ENCODE results near the gene CD48. TPM values are rescaled to one million over a fixed set of nuclear protein-coding genes. Genes with fewer than 3 reads are reported as not detected.

The CD48 gene
- total RNA-seq, 2 donors from 2014 or later = 386 to 387 TPM

GRCh38 chr1:160747717-160748116, 36.1 kb upstream of the CD48 start:
- no peak overlapping the region for H3K27ac Mint-ChIP-seq
- no peak overlapping the region for H3K4me3 Mint-ChIP-seq

GRCh38 chr1:160746836-160747500, 35.3 kb upstream of the CD48 start:
- peaks cover 17% of the 10 kb centered on the region for H3K4me1 Mint-ChIP-seq
- H3K9me3 ChIP-seq (ENCODE audit: control insufficient read depth, low read length, poor library complexity, severe bottlenecking) = no peaks in the 10 kb centered on the region
- H3K36me3 Mint-ChIP-seq (ENCODE audit: low read depth) = peaks cover 8% of the 10 kb centered on the region
- DNase-seq (no peak), ATAC-seq (no peak)
- peaks cover 34% of the 10 kb centered on the region for H3K27me3 Mint-ChIP-seq
- H3K27ac Mint-ChIP-seq = no peak overlapping the region
- H3K4me3 Mint-ChIP-seq = no peak overlapping the region

More at GRCh38 chr1:160747717-160748116, 36.1 kb upstream of the CD48 start:
- peaks cover 39% of the 10 kb centered on the region for H3K27me3 Mint-ChIP-seq
- peaks cover 14% of the 10 kb centered on the region for H3K4me1 Mint-ChIP-seq
- H3K36me3 Mint-ChIP-seq (ENCODE audit: low read depth) = peaks cover 10% of the 10 kb centered on the region
- no peaks in the 10 kb centered on the region for H3K9me3 ChIP-seq (ENCODE audit: control insufficient read depth, low read length, poor library complexity, severe bottlenecking)
- ATAC-seq = no peak
- no peak for DNase-seq

GRCh38 chr1:160745551-160745950, 33.9 kb upstream of the CD48 start:
- H3K4me3 Mint-ChIP-seq = no peak overlapping the region
- peaks cover 3% of the 10 kb centered on the region for H3K36me3 Mint-ChIP-seq (ENCODE audit: low read depth)
- no peak for DNase-seq
- no peak for ATAC-seq
- peaks cover 20% of the 10 kb centered on the region for H3K4me1 Mint-ChIP-seq
- H3K9me3 ChIP-seq (ENCODE audit: control insufficient read depth, low read length, poor library complexity, severe bottlenecking) = no peaks in the 10 kb centered on the region
- peaks cover 22% of the 10 kb centered on the region for H3K27me3 Mint-ChIP-seq
- no peak overlapping the region for H3K27ac Mint-ChIP-seq

GRCh38 chr1:160744852-160745520, 33.4 kb upstream of the CD48 start:
- peaks cover 17% of the 10 kb centered on the region for H3K27me3 Mint-ChIP-seq
- no peaks in the 10 kb centered on the region for H3K9me3 ChIP-seq (ENCODE audit: control insufficient read depth, low read length, poor library complexity, severe bottlenecking)
- H3K4me3 Mint-ChIP-seq = no peak overlapping the region
- peaks cover 20% of the 10 kb centered on the region for H3K4me1 Mint-ChIP-seq
- DNase-seq = no peak
- H3K36me3 Mint-ChIP-seq (ENCODE audit: low read depth) = peaks cover 3% of the 10 kb centered on the region
- ATAC-seq = no peak
- H3K27ac Mint-ChIP-seq = no peak overlapping the region

- Mint-ChIP-seq H3K27ac (peak overlapping the region; percentile 34), H3K4me1 (peaks cover 22% of the 10 kb centered on the region), H3K27me3 (peaks cover 16% of the 10 kb centered on the region), H3K4me3 (peak overlapping the region; percentile 60), H3K36me3 (ENCODE audit: low read depth) (peaks cover 3% of the 10 kb centered on the region)
- ATAC-seq (peak; percentile 16), DNase-seq (no peak)
- H3K9me3 ChIP-seq (ENCODE audit: control insufficient read depth, low read length, poor library complexity, severe bottlenecking) = no peaks in the 10 kb centered on the region
Measured at GRCh38 chr1:160744199-160744851, 32.7 kb upstream of the CD48 start.

- peaks cover 24% of the 10 kb centered on the region for H3K4me1 Mint-ChIP-seq
- no peak overlapping the region for H3K4me3 Mint-ChIP-seq
- no peaks in the 10 kb centered on the region for H3K9me3 ChIP-seq (ENCODE audit: control insufficient read depth, low read length, poor library complexity, severe bottlenecking)
- no peak for DNase-seq
- no peak for ATAC-seq
- peaks cover 9% of the 10 kb centered on the region for H3K27me3 Mint-ChIP-seq
- peaks cover 3% of the 10 kb centered on the region for H3K36me3 Mint-ChIP-seq (ENCODE audit: low read depth)
- H3K27ac Mint-ChIP-seq = peak overlapping the region; percentile 84
Measured at GRCh38 chr1:160743266-160743665, 31.6 kb upstream of the CD48 start.

- DNase-seq = no peak
- Mint-ChIP-seq H3K4me1 (peaks cover 24% of the 10 kb centered on the region), H3K36me3 (ENCODE audit: low read depth) (peaks cover 3% of the 10 kb centered on the region), H3K27me3 (peaks cover 6% of the 10 kb centered on the region), H3K4me3 (no peak overlapping the region), H3K27ac (peak overlapping the region; percentile 84)
- no peaks in the 10 kb centered on the region for H3K9me3 ChIP-seq (ENCODE audit: control insufficient read depth, low read length, poor library complexity, severe bottlenecking)
- ATAC-seq = no peak
Measured at GRCh38 chr1:160742428-160743127, 31.0 kb upstream of the CD48 start.

- H3K27me3 Mint-ChIP-seq = peaks cover 6% of the 10 kb centered on the region
- no peak overlapping the region for H3K27ac Mint-ChIP-seq
- ATAC-seq (no peak), DNase-seq (no peak)
- H3K9me3 ChIP-seq (ENCODE audit: control insufficient read depth, low read length, poor library complexity, severe bottlenecking) = no peaks in the 10 kb centered on the region
- no peak overlapping the region for H3K4me3 Mint-ChIP-seq
- peaks cover 24% of the 10 kb centered on the region for H3K4me1 Mint-ChIP-seq
- H3K36me3 Mint-ChIP-seq (ENCODE audit: low read depth) = peaks cover 5% of the 10 kb centered on the region
Measured at GRCh38 chr1:160741612-160742348, 30.2 kb upstream of the CD48 start.

GRCh38 chr1:160741092-160741501, 29.5 kb upstream of the CD48 start:
- DNase-seq = no peak
- no peak for ATAC-seq
- Mint-ChIP-seq H3K4me1 (peaks cover 24% of the 10 kb centered on the region), H3K27ac (no peak overlapping the region), H3K36me3 (ENCODE audit: low read depth) (peaks cover 5% of the 10 kb centered on the region), H3K27me3 (peaks cover 6% of the 10 kb centered on the region), H3K4me3 (no peak overlapping the region)
- H3K9me3 ChIP-seq (ENCODE audit: control insufficient read depth, low read length, poor library complexity, severe bottlenecking) = no peaks in the 10 kb centered on the region

GRCh38 chr1:160740133-160740688, 28.6 kb upstream of the CD48 start:
- Mint-ChIP-seq H3K36me3 (ENCODE audit: low read depth) (peaks cover 5% of the 10 kb centered on the region), H3K27me3 (peaks cover 6% of the 10 kb centered on the region), H3K27ac (no peak overlapping the region), H3K4me3 (no peak overlapping the region), H3K4me1 (peaks cover 24% of the 10 kb centered on the region)
- ATAC-seq (no peak), DNase-seq (no peak)
- H3K9me3 ChIP-seq (ENCODE audit: control insufficient read depth, low read length, poor library complexity, severe bottlenecking) = no peaks in the 10 kb centered on the region

GRCh38 chr1:160739098-160739511, 27.5 kb upstream of the CD48 start, which contains the start of gene SLAMF7:
TSS of gene SLAMF7 (plus strand) at chr1:160739247. CDS start at chr1:160739302, 55 bp downstream.
- no peak for DNase-seq
- Mint-ChIP-seq H3K4me1 (peaks cover 18% of the 10 kb centered on the region), H3K36me3 (ENCODE audit: low read depth) (peaks cover 6% of the 10 kb centered on the region)

GRCh38 chr1:160738271-160738670, 26.6 kb upstream of the CD48 start:
- H3K27ac Mint-ChIP-seq = peak overlapping the region; percentile 9
- DNase-seq = no peak
- peaks cover 8% of the 10 kb centered on the region for H3K36me3 Mint-ChIP-seq (ENCODE audit: low read depth)
- no peak overlapping the region for H3K4me3 Mint-ChIP-seq
- ATAC-seq = no peak
- H3K9me3 ChIP-seq (ENCODE audit: control insufficient read depth, low read length, poor library complexity, severe bottlenecking) = no peaks in the 10 kb centered on the region
- H3K27me3 Mint-ChIP-seq = peaks cover 6% of the 10 kb centered on the region
- peaks cover 23% of the 10 kb centered on the region for H3K4me1 Mint-ChIP-seq

More at GRCh38 chr1:160739098-160739511, 27.5 kb upstream of the CD48 start, which contains the start of gene SLAMF7:
- H3K9me3 ChIP-seq (ENCODE audit: control insufficient read depth, low read length, poor library complexity, severe bottlenecking) = no peaks in the 10 kb centered on the region
- peak within 1 kb of the TSS; percentile 9 for H3K27ac Mint-ChIP-seq
- no peak within 1 kb of the TSS for H3K4me3 Mint-ChIP-seq
- H3K27me3 Mint-ChIP-seq = peaks cover 6% of the 10 kb centered on the region
- ATAC-seq = peak; percentile 54

All from T-helper 17 cell (primary cell).